Ovary (tissue), 9 donors: ENCODE data around the gene PLIN4. TPM values are rescaled to one million over a fixed set of nuclear protein-coding genes. Genes with fewer than 3 reads are reported as not detected.

Source experiments
- DNase-seq, 5 donors: peaks; one replicate each; pipeline ENCODE4 v3.0.0-alpha.2; 2019 to 2020
- H3K27ac ChIP-seq, 2 donors: fragments of 200-600 bp; one replicate each; pipeline versions ENCODE4 v1.5.1 to v1.8.0; 2019 to 2022
- H3K27me3 ChIP-seq: fragments of 200-600 bp; one replicate; pipeline ENCODE4 v1.8.0; 2022
- H3K36me3 ChIP-seq: fragments of 200-600 bp; sonication (generic); one replicate; pipeline ENCODE4 v1.5.1; 2019
- H3K4me1 ChIP-seq: one replicate; pipeline ENCODE4 v1.8.1; 2013; ENCODE audit warnings: mild to moderate bottlenecking, moderate library complexity; ENCODE audit not compliant: insufficient read depth
- H3K4me3 ChIP-seq: fragments of 200-600 bp; sonication (generic); one replicate; pipeline ENCODE4 v1.5.1; 2017
- H3K9me3 ChIP-seq, 2 donors: fragments of 200-600 bp in 1 of 2; sonication (generic) in 1 of 2; one replicate each; pipeline versions ENCODE4 v1.5.1 to v1.8.1; 2013 to 2019; ENCODE audit warnings: mild to moderate bottlenecking in 1 of 2, moderate library complexity in 1 of 2
- CTCF ChIP-seq, 3 donors: fragments of 450-650 bp in 2 of 3; fragments of 200-600 bp in 1 of 3; IDR thresholded peaks; one replicate each; pipeline versions ENCODE4 v1.5.1 to v1.8.0; 2016 to 2022; ENCODE audit warnings: antibody characterized with exemption in 3 of 3, mild to moderate bottlenecking in 1 of 3
- EP300 ChIP-seq: sonication (generic); formaldehyde crosslinking; IDR thresholded peaks from one replicate; pipeline ENCODE4 v1.6.1; 2017; ENCODE audit warnings: antibody characterized with exemption
- POLR2A ChIP-seq: fragments of 450-650 bp; IDR thresholded peaks from one replicate; pipeline ENCODE4 v1.6.1; 2017; ENCODE audit warnings: antibody characterized with exemption, mild to moderate bottlenecking, moderate library complexity
- WGBS, 3 donors: extraction: QIAGEN DNeasy Blood & Tissue Kit in 1 of 3; methylation state at CpG; one replicate each; pipeline versions ENCODE4 v1.1.5 to v1.1.7; 2013 to 2017; 5-methylcytosine and 5-hydroxymethylcytosine counted together
- intact Hi-C, 4 donors: fragments of 100-400 bp; cut with DNase I; formaldehyde crosslinking; loops; one replicate each; pipeline versions ENCODE4 v1.11.0 to v1.15.1; 2022 to 2023
- polyA plus RNA-seq, 2 donors: library from polyadenylated mRNA; stranded (reverse); fragments of 200-250 nt in 1 of 2; fragments of 350-450 nt in 1 of 2; fragmentation: Illumina TruSeq in 1 of 2; extraction: RNeasy Lipid Tissue Mini Kit (QIAGEN cat#74804) in 1 of 2; gene quantifications; one replicate each; pipeline ENCODE4 v1.2.3, GENCODE V29; 2013 to 2014
- total RNA-seq, 7 donors: library from RNA; depleted of rRNA in 2 of 7; stranded (reverse); fragments of >200 nt in 2 of 7; fragmentation: NEBNext Ultra II Directional in 3 of 7; extraction: Animal tissue kit (Norgen Biotek cat#: 25700) in 3 of 7; gene quantifications; one replicate each; pipeline versions ENCODE4 v1.1.0 to v1.2.4, GENCODE V29; 2016 to 2023
- donor health status: DM: no; HTN: no; CAD: no; lungs with moderate emphysema.
- donor health status: DM: no; HTN: no; CAD: no.
- donor health status: Bipolar disorder and iron deficiency.
- donor health status: DM: yes; HTN: yes; CAD: no.
- donor health status: DM: no; HTN: no; CAD: no.
- donor health status: DM: yes; HTN: yes; CAD: no.

The PLIN4 gene
- total and polyA plus RNA-seq, 9 donors, result 1.6 to 55.1 (median 21.7) TPM

DNA sequence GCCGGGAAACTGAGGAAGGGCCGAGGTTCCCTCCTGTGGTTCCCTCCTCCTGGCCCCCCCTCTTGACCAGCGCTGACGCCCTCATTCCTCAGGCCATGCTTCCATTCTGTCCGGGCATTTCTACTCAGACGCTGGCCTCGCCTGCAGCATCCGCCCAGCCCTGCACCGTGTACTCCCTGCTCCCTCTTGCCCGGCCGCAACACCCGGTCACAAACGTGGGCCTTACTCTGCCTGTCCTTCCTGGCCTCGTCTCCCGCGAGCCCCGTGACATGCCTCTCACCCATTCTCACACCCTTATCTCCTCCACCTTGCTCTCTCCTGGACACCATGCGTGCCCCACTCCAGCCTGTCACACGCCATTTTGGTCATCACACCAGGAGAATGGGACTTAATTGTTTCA, 34.9 kb downstream of the PLIN4 start:
- no peaks in the 10 kb centered on the region for H3K9me3 ChIP-seq
- H3K4me3 ChIP-seq, result no peak overlapping the region
- WGBS, 3 donors, result 84 to 87% (median 86%) methylated on average over 19 of the region's 19 CpGs
- TF ChIP-seq CTCF (IDR thresholded peaks at IDR 0.05) (no peak), POLR2A (no peak), EP300 (no peak)
- intact Hi-C loops, result no loop called here
- no peak overlapping the region for H3K27ac ChIP-seq
- H3K27me3 ChIP-seq, result no peaks in the 10 kb centered on the region
- DNase-seq, result no peak
- H3K36me3 ChIP-seq, result no peaks in the 10 kb centered on the region
- no peaks in the 10 kb centered on the region for H3K4me1 ChIP-seq

DNA sequence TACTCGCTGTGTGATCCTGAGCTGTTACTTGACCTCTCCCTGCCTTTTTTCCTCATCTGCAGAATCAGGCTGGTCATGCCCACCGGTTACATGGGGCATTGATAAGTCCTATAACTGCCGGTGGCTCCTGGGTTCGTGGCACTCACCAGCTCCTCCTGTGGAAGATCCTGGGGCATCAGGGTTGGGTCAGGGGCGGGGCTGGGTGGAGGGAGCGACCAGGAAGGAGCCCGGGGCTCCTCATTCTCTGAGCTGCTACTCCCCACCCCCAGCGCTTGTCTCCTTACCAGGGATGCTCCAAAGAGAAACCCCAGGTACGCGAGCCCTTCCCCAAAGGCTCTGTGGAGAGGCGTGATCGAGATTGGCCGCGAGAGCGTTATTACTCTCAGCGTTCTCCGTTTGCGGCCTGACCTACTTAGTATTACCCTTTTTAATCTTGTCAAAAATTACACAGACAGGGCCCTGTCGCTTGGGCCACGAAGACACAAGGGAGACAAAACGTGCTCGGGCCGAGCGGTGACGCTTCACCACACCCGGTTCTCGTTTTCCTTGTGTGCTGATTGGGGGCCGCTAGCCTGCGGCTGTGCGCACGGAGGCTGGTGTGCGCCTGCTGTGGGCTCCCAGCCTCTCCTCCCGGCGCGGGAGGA, 35.4 kb downstream of the PLIN4 start:
- H3K27me3 ChIP-seq, result no peaks in the 10 kb centered on the region
- intact Hi-C loops, result no loop called here
- no peak overlapping the region for H3K27ac ChIP-seq
- H3K4me3 ChIP-seq, result no peak overlapping the region
- DNase-seq, result no peak
- 89 to 92% (median 90%) methylated on average over 35 of the region's 35 CpGs for WGBS, 3 donors
- no peaks in the 10 kb centered on the region for H3K36me3 ChIP-seq
- no peaks in the 10 kb centered on the region for H3K4me1 ChIP-seq
- H3K9me3 ChIP-seq, result no peaks in the 10 kb centered on the region
- TF ChIP-seq EP300, result no peak
- TF ChIP-seq CTCF (IDR thresholded peaks at IDR 0.05), result no peak
- no peak for TF ChIP-seq POLR2A

DNA sequence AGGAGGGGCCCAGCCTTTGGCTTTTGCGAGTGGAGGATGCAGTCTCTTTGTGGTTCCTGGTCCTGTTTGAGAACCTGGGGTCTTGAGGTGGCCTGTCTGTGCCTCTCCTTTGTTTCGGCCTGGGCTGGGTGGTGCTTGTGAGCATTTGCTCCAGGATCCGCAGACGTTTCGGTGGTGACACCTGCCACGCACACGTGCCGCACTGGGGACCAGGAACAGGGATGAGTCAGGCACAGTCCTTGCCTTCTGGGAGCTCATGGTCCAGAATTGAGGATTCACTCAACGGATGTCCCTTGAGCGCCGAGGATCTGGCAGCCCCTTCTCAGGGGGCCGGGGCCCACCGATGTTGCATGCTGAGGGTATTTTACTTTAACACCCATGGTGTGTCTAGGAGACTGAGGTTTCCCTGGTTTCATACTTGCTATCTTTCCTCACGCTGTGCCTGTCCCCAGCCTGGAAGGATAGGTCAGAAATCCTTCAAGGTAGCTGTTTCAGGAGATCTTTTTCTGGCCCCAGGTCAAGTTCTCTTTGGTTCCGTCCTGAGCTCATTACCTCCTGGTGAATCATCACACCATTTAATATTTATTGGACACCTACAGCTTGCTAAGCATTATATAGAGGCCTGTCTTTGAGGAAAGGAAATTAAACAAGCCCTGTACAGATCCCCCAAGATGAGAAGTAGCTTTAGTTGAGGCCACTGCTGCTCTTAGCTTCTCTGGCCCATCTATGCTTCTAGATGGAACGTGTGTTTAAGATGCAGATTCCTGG, 41.1 kb downstream of the PLIN4 start:
- no peaks in the 10 kb centered on the region for H3K27me3 ChIP-seq
- H3K4me1 ChIP-seq, result peaks cover 18% of the 10 kb centered on the region
- WGBS, 3 donors, result 83 to 85% (median 85%) methylated on average over 16 of the region's 16 CpGs
- H3K9me3 ChIP-seq, result no peaks in the 10 kb centered on the region
- no peak overlapping the region for H3K27ac ChIP-seq
- no peak for DNase-seq
- H3K36me3 ChIP-seq, result no peaks in the 10 kb centered on the region
- intact Hi-C loops, result no loop called here
- TF ChIP-seq EP300 (no peak), POLR2A (no peak), CTCF (IDR thresholded peaks at IDR 0.05) (no peak)
- H3K4me3 ChIP-seq, result no peak overlapping the region

GRCh38 chr19:4474514-4475022, 43.7 kb downstream of the PLIN4 start:
- no peak for DNase-seq
- H3K27me3 ChIP-seq, result no peaks in the 10 kb centered on the region
- no peaks in the 10 kb centered on the region for H3K9me3 ChIP-seq
- 8 to 17% (median 15%) methylated on average over 11 to 13 of the region's 13 CpGs for WGBS, 3 donors
- intact Hi-C loops, result no loop called here
- H3K36me3 ChIP-seq, result no peaks in the 10 kb centered on the region
- H3K4me3 ChIP-seq, result no peak overlapping the region
- no peak for TF ChIP-seq CTCF (IDR thresholded peaks at IDR 0.05)
- TF ChIP-seq EP300, result no peak
- no peak for TF ChIP-seq POLR2A
- H3K4me1 ChIP-seq, result peaks cover 18% of the 10 kb centered on the region
- no peak overlapping the region for H3K27ac ChIP-seq
